Panc1 (cell line): Measurements from ENCODE around the gene ASB1. TPM values are rescaled to one million over a fixed set of nuclear protein-coding genes. Genes with fewer than 3 reads are reported as not detected.

Source experiments
- ATAC-seq: fragments of 200-7000 bp; cut with Tn5 transposase; 2 replicates; pipeline ENCODE4 v1.9.1; 2020; ENCODE audit warnings: mild to moderate bottlenecking, moderate library complexity
- BruUV-seq: library from RNA; stranded (reverse); fragments of 400-500 nt; replicated peaks from 2 replicates; lab custom pipeline; 2021; lab: Mats Ljungman, UMichigan
- CTCF ChIA-PET: fragments of 300-600 bp; sonication (Branson Sonifier 250); formaldehyde crosslinking; loops from one replicate; lab custom pipeline; 2022; ENCODE audit warnings: antibody characterized with exemption; lab: Charles Lee
- POLR2A ChIA-PET: fragments of 300-600 bp; sonication (Branson Sonifier 250); formaldehyde crosslinking; loops from one replicate; lab custom pipeline; 2022; ENCODE audit warnings: antibody characterized with exemption; lab: Charles Lee
- DNase-seq: peaks from one replicate; pipeline ENCODE4 v3.0.0-alpha.2; 2010; ENCODE audit warnings: low read depth, low spot score
- H3K27ac ChIP-seq: 2 replicates; pipeline ENCODE4 v1.5.1; 2011; ENCODE audit warnings: mild to moderate bottlenecking, low read length, inconsistent platforms
- H3K27me3 ChIP-seq: fragments of 200-500 bp; sonication (Bioruptor generic); 2 replicates; pipeline ENCODE4 v1.6.0; 2014; ENCODE audit warnings: low read length, inconsistent platforms; ENCODE audit not compliant: control insufficient read depth, insufficient read depth
- H3K36me3 ChIP-seq: fragments of 200-500 bp; sonication (Bioruptor generic); 2 replicates; pipeline ENCODE4 v1.5.1; 2014; ENCODE audit warnings: inconsistent platforms, mild to moderate bottlenecking, low read length, moderate library complexity; ENCODE audit not compliant: control insufficient read depth, insufficient read depth
- H3K4me1 ChIP-seq: 2 replicates; pipeline ENCODE4 v1.5.1; 2011; ENCODE audit warnings: inconsistent platforms, mild to moderate bottlenecking, low read length, moderate library complexity; ENCODE audit not compliant: control insufficient read depth, insufficient read depth
- H3K4me3 ChIP-seq, 2 experiments: 2 replicates each; pipeline ENCODE4 v1.5.1; 2011 to 2012; ENCODE audit warnings: low read depth in 2 of 2, low read length in 2 of 2, mild to moderate bottlenecking in 2 of 2, inconsistent platforms in 1 of 2, moderate library complexity in 1 of 2
- H3K9me3 ChIP-seq: fragments of 200-500 bp; sonication (Bioruptor generic); 2 replicates; pipeline ENCODE4 v1.5.1; 2014; ENCODE audit warnings: low read depth, mild to moderate bottlenecking, inconsistent platforms, low read length, moderate library complexity; ENCODE audit not compliant: control insufficient read depth, insufficient read depth
- CTCF ChIP-seq: fragments of 450-650 bp; IDR thresholded peaks from 2 replicates; pipeline ENCODE4 v1.5.1; 2017; ENCODE audit warnings: mild to moderate bottlenecking
- POLR2AphosphoS5 ChIP-seq: IDR thresholded peaks from 2 replicates; pipeline ENCODE4 v1.6.1; 2012; ENCODE audit warnings: mild to moderate bottlenecking, low read depth, low read length, moderate library complexity
- REST ChIP-seq, 2 experiments: IDR thresholded peaks; 2 replicates each; pipeline ENCODE4 v1.6.1; 2011 to 2012; ENCODE audit warnings: low read depth in 2 of 2, control low read depth in 1 of 2, low read length in 1 of 2, mild to moderate bottlenecking in 1 of 2, moderate library complexity in 1 of 2; ENCODE audit not compliant: insufficient read depth in 1 of 2
- SIN3A ChIP-seq: IDR thresholded peaks from 2 replicates; pipeline ENCODE4 v1.6.1; 2012; ENCODE audit warnings: low read depth, mild to moderate bottlenecking, low read length, moderate library complexity, borderline replicate concordance; ENCODE audit not compliant: insufficient read depth
- TCF7L2 ChIP-seq: IDR thresholded peaks from 2 replicates; pipeline ENCODE4 v1.6.1; 2011; ENCODE audit warnings: mild to moderate bottlenecking, low read depth, low read length, inconsistent platforms
- in situ Hi-C: cut with HindIII; loops from 2 replicates; pipeline ENCODE4 v1.10.0; 2016; ENCODE audit warnings: low sequenced_read_pairs, low pct_unique_long_range_greater_than_20kb
- intact Hi-C: fragments of 100-400 bp; cut with micrococcal nuclease; formaldehyde crosslinking; loops from one replicate; pipeline ENCODE4 v1.10.0; 2022; ENCODE audit not compliant: unreplicated experiment
- total RNA-seq: library from RNA; stranded (reverse); gene quantifications from one replicate; pipeline ENCODE4 v1.2.1, GENCODE V29; 2021; ENCODE audit not compliant: unreplicated experiment

Gene ASB1
- total RNA-seq, 1 experiment from 2014 or later: 57.3 TPM

- in situ Hi-C loops: no loop called here
Observed at GRCh38 chr2:238461916-238462315, 35.2 kb downstream of the ASB1 start.

GRCh38 chr2:238462782-238463396, 36.2 kb downstream of the ASB1 start:
- in situ Hi-C loops: no loop called here
- CTCF ChIA-PET: no interaction called here
- no TSS peak for BruUV-seq

More at GRCh38 chr2:238461916-238462315, 35.2 kb downstream of the ASB1 start:
- no peak for TF ChIP-seq TCF7L2
- no peak for TF ChIP-seq REST (IDR thresholded peaks at IDR 0.05; ENCODE audit: insufficient read depth in 1 of 2, low read depth in 2 of 2, low read length in 1 of 2)
- TF ChIP-seq POLR2AphosphoS5: no peak
- TF ChIP-seq CTCF: no peak
- TF ChIP-seq SIN3A: no peak
- ATAC-seq (no peak), DNase-seq (no peak)
- no peak overlapping the region for H3K27ac ChIP-seq
- POLR2A ChIA-PET: no interaction called here
- intact Hi-C loops: loop anchor here (2.0 kb wide), 1 partner anchor 91 kb away; no protein-coding TSS in a partner anchor
- H3K36me3 ChIP-seq: no peaks in the 10 kb centered on the region
- CTCF ChIA-PET: no interaction called here
- no peak overlapping the region for H3K4me3 ChIP-seq
- no peaks in the 10 kb centered on the region for H3K4me1 ChIP-seq
- no TSS peak for BruUV-seq
- H3K27me3 ChIP-seq: no peaks in the 10 kb centered on the region
- peaks cover 3% of the 10 kb centered on the region; the same call in 1 of the 2 replicates for H3K9me3 ChIP-seq

More at GRCh38 chr2:238462782-238463396, 36.2 kb downstream of the ASB1 start:
- Histone ChIP-seq H3K27ac (no peak overlapping the region), H3K36me3 (no peaks in the 10 kb centered on the region), H3K9me3 (no peaks in the 10 kb centered on the region), H3K4me1 (no peaks in the 10 kb centered on the region), H3K27me3 (no peaks in the 10 kb centered on the region), H3K4me3 (no peak overlapping the region)
- no peak for TF ChIP-seq TCF7L2
- no peak for TF ChIP-seq SIN3A
- TF ChIP-seq REST (IDR thresholded peaks at IDR 0.05; ENCODE audit: insufficient read depth in 1 of 2, low read depth in 2 of 2, low read length in 1 of 2): no peak
- peak; percentile 75; the same call in 1 of the 2 replicates for TF ChIP-seq CTCF
- TF ChIP-seq POLR2AphosphoS5: no peak
- ATAC-seq: peak; percentile 55; the same call in 1 of the 2 replicates
- POLR2A ChIA-PET: no interaction called here
- intact Hi-C loops: loop anchor here (2.0 kb wide), 1 partner anchor 92 kb away; no protein-coding TSS in a partner anchor
- DNase-seq: no peak
